Neural progenitor cell (in vitro differentiated cells): ENCODE results near the gene FAM20C. TPM values are rescaled to one million over a fixed set of nuclear protein-coding genes. Genes with fewer than 3 reads are reported as not detected.

Experiments used
- DNase-seq: peaks from one replicate; pipeline ENCODE4 v3.0.0-alpha.2; 2016; ENCODE audit warnings: low spot score
- H2AFZ ChIP-seq: fragments of 200-600 bp; sonication (generic); replicated peaks from 2 replicates; pipeline ENCODE4 v1.6.1; 2016; ENCODE audit warnings: antibody characterized with exemption
- H3F3A ChIP-seq: fragments of 200-600 bp; sonication (generic); 2 replicates; pipeline ENCODE4 v1.6.1; 2016; ENCODE audit warnings: antibody characterized with exemption, low read depth
- H3K27ac ChIP-seq: fragments of 200-600 bp; sonication (generic); 2 replicates; pipeline ENCODE4 v1.5.1; 2016; ENCODE audit warnings: mild to moderate bottlenecking
- H3K27me3 ChIP-seq: fragments of 200-600 bp; sonication (generic); 2 replicates; pipeline ENCODE4 v1.6.1; 2016; ENCODE audit warnings: mild to moderate bottlenecking, moderate library complexity
- H3K36me3 ChIP-seq: fragments of 200-600 bp; sonication (generic); 2 replicates; pipeline ENCODE4 v1.5.1; 2016
- H3K4me1 ChIP-seq: fragments of 200-600 bp; sonication (generic); 2 replicates; pipeline ENCODE4 v1.6.1; 2016; ENCODE audit warnings: mixed run types
- H3K4me2 ChIP-seq: fragments of 200-600 bp; sonication (generic); 2 replicates; pipeline ENCODE4 v1.6.1; 2016
- H3K4me3 ChIP-seq: fragments of 200-600 bp; sonication (generic); 2 replicates; pipeline ENCODE4 v1.5.1; 2016
- H3K79me2 ChIP-seq: fragments of 200-600 bp; sonication (generic); 2 replicates; pipeline ENCODE4 v1.6.1; 2016; ENCODE audit warnings: low read depth
- H3K9ac ChIP-seq: fragments of 200-600 bp; sonication (generic); 2 replicates; pipeline ENCODE4 v1.6.1; 2016
- H3K9me3 ChIP-seq: fragments of 200-600 bp; sonication (generic); 2 replicates; pipeline ENCODE4 v1.5.1; 2016; ENCODE audit warnings: low read depth
- H4K20me1 ChIP-seq: fragments of 200-600 bp; sonication (generic); 2 replicates; pipeline ENCODE4 v1.6.1; 2016; ENCODE audit warnings: low read depth
- H3K27ac Mint-ChIP-seq: 3 replicates; pipeline ENCODE4 v1.8.0; 2021; ENCODE audit warnings: mixed read lengths
- H3K27me3 Mint-ChIP-seq: 2 replicates; pipeline ENCODE4 v1.8.0; 2022; ENCODE audit warnings: low read depth, mild to moderate bottlenecking, inconsistent platforms, moderate library complexity, mixed read lengths; ENCODE audit not compliant: insufficient read depth
- H3K36me3 Mint-ChIP-seq: 3 replicates; pipeline ENCODE4 v1.8.0; 2021; ENCODE audit warnings: mixed read lengths
- H3K4me1 Mint-ChIP-seq: 3 replicates; pipeline ENCODE4 v1.8.0; 2021; ENCODE audit warnings: mixed read lengths
- H3K4me3 Mint-ChIP-seq: 3 replicates; pipeline ENCODE4 v1.8.0; 2021; ENCODE audit warnings: mild to moderate bottlenecking, moderate library complexity, mixed read lengths
- H3K9me3 Mint-ChIP-seq: 3 replicates; pipeline ENCODE4 v1.8.0; 2020; ENCODE audit warnings: mixed read lengths
- CTCF ChIP-seq: fragments of 200-600 bp; sonication (generic); IDR thresholded peaks from 2 replicates; pipeline ENCODE4 v1.5.1; 2017; ENCODE audit warnings: antibody characterized with exemption, mild to moderate bottlenecking
- EZH2 ChIP-seq: fragments of 200-600 bp; sonication (generic); IDR thresholded peaks from 2 replicates; pipeline ENCODE4 v1.6.1; 2017; ENCODE audit warnings: antibody characterized with exemption, mild to moderate bottlenecking, moderate library complexity
- EZH2phosphoT487 ChIP-seq: fragments of 200-600 bp; sonication (generic); IDR thresholded peaks from 2 replicates; pipeline ENCODE4 v1.6.1; 2017; ENCODE audit warnings: antibody characterized with exemption
- total RNA-seq: library from RNA; depleted of rRNA; stranded (reverse); fragments of >200 nt; gene quantifications from 2 replicates; pipeline ENCODE4 v1.2.3, GENCODE V29; 2015; ENCODE audit warnings: low replicate concordance

Gene FAM20C
- total RNA-seq, 1 donor from 2014 or later = 3.8 TPM

GRCh38 chr7:249989-250388, 57.6 kb downstream of the FAM20C start:
- Histone ChIP-seq H2AFZ (no peak overlapping the region), H3K79me2 (no peaks in the 10 kb centered on the region), H3K9ac (no peak overlapping the region), H3K27ac (no peak overlapping the region), H4K20me1 (no peaks in the 10 kb centered on the region), H3K9me3 (no peaks in the 10 kb centered on the region), H3F3A (no peaks in the 10 kb centered on the region), H3K4me3 (no peak overlapping the region), H3K4me1 (no peaks in the 10 kb centered on the region), H3K4me2 (no peak overlapping the region), H3K36me3 (no peaks in the 10 kb centered on the region), H3K27me3 (no peaks in the 10 kb centered on the region)
- Mint-ChIP-seq H3K27ac (no peak overlapping the region), H3K4me1 (peaks cover 2% of the 10 kb centered on the region), H3K27me3 (peaks cover 2% of the 10 kb centered on the region), H3K36me3 (peaks cover 11% of the 10 kb centered on the region), H3K9me3 (peaks cover 3% of the 10 kb centered on the region), H3K4me3 (no peak overlapping the region)
- no peak for DNase-seq
- TF ChIP-seq EZH2phosphoT487 = no peak
- no peak for TF ChIP-seq CTCF
- TF ChIP-seq EZH2 = no peak

DNA sequence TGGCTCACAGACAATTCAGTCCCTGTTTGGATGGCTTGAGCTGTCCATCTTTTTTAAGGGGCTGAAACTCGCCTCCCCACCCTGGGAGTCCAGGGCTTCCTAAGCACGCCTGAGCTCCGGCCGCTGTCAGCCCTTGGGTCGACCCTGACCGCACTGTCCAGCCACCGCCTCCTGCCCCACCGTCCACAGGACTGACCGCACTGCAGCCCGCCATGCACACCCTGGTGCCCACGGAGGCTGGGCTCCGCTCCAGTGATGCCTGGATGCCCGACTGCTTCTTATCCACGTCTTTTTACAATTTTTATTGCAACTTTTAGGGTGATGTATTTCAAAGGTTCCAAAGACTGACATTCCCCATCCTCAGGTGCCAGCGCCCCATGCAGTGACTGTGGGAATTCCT, 58.2 kb downstream of the FAM20C start:
- H3K4me3 Mint-ChIP-seq = no peak overlapping the region
- no peak for TF ChIP-seq EZH2
- no peak for TF ChIP-seq EZH2phosphoT487
- no peak for TF ChIP-seq CTCF
- no peaks in the 10 kb centered on the region for H3K36me3 ChIP-seq
- no peaks in the 10 kb centered on the region for H3F3A ChIP-seq
- H3K4me3 ChIP-seq = no peak overlapping the region
- H3K27ac Mint-ChIP-seq = no peak overlapping the region
- no peaks in the 10 kb centered on the region for H3K4me1 ChIP-seq
- no peak overlapping the region for H3K4me2 ChIP-seq
- DNase-seq = no peak
- peaks cover 15% of the 10 kb centered on the region for H3K36me3 Mint-ChIP-seq
- no peak overlapping the region for H2AFZ ChIP-seq
- no peaks in the 10 kb centered on the region for H3K9me3 ChIP-seq
- peaks cover 4% of the 10 kb centered on the region for H3K4me1 Mint-ChIP-seq
- H3K27ac ChIP-seq = no peak overlapping the region
- no peak overlapping the region for H3K9ac ChIP-seq
- no peaks in the 10 kb centered on the region for H4K20me1 ChIP-seq
- peaks cover 3% of the 10 kb centered on the region for H3K9me3 Mint-ChIP-seq
- H3K79me2 ChIP-seq = no peaks in the 10 kb centered on the region
- H3K27me3 Mint-ChIP-seq = peaks cover 2% of the 10 kb centered on the region
- H3K27me3 ChIP-seq = no peaks in the 10 kb centered on the region

GRCh38 chr7:251005-251404, 58.6 kb downstream of the FAM20C start:
- no peak overlapping the region for H3K4me3 Mint-ChIP-seq
- H3K9me3 ChIP-seq = no peaks in the 10 kb centered on the region
- no peaks in the 10 kb centered on the region for H3K36me3 ChIP-seq
- no peaks in the 10 kb centered on the region for H4K20me1 ChIP-seq
- no peaks in the 10 kb centered on the region for H3K79me2 ChIP-seq
- no peak overlapping the region for H3K4me2 ChIP-seq
- H3K4me1 ChIP-seq = no peaks in the 10 kb centered on the region
- peaks cover 4% of the 10 kb centered on the region for H3K4me1 Mint-ChIP-seq
- DNase-seq = no peak
- peaks cover 2% of the 10 kb centered on the region for H3K27me3 Mint-ChIP-seq
- no peak overlapping the region for H2AFZ ChIP-seq
- no peaks in the 10 kb centered on the region for H3K27me3 ChIP-seq
- H3K9me3 Mint-ChIP-seq = peaks cover 3% of the 10 kb centered on the region
- TF ChIP-seq CTCF (no peak), EZH2 (no peak), EZH2phosphoT487 (no peak)
- no peak overlapping the region for H3K27ac Mint-ChIP-seq
- peaks cover 15% of the 10 kb centered on the region for H3K36me3 Mint-ChIP-seq
- H3F3A ChIP-seq = no peaks in the 10 kb centered on the region
- H3K9ac ChIP-seq = no peak overlapping the region
- no peak overlapping the region for H3K4me3 ChIP-seq
- no peak overlapping the region for H3K27ac ChIP-seq
